PFSK-1 (cell line): ENCODE results near the gene ANKRD13D.

Experiments
- FOXP2 ChIP-seq: optimal IDR thresholded peaks from 2 replicates; pipeline ENCODE3; 2011; ENCODE audit warnings: borderline replicate concordance, control low read depth, inconsistent platforms; ENCODE audit not compliant: insufficient read depth; ENCODE audit errors: extremely low read length, extremely low read depth
- POLR2AphosphoS5 ChIP-seq: IDR thresholded peaks from 2 replicates; pipeline ENCODE4 v1.6.1; 2012; ENCODE audit warnings: low read depth, mild to moderate bottlenecking, control low read depth, low read length, moderate library complexity
- SIN3A ChIP-seq: IDR thresholded peaks from 2 replicates; pipeline ENCODE4 v1.6.1; 2012; ENCODE audit warnings: mild to moderate bottlenecking, low read length, moderate library complexity, borderline replicate concordance; ENCODE audit not compliant: insufficient read depth
- TAF1 ChIP-seq: IDR thresholded peaks from 2 replicates; pipeline ENCODE4 v1.6.1; 2012; ENCODE audit warnings: low read length, control low read depth, borderline replicate concordance; ENCODE audit not compliant: insufficient read depth
- TF ChIP-seq, protein P1 (sequence below), 2 experiments: IDR thresholded peaks; 2 replicates each; pipeline versions ENCODE4 v1.6.1 to v1.8.0; 2011 to 2012; ENCODE audit warnings: low read depth in 2 of 2, low read length in 2 of 2, control low read depth in 1 of 2, inconsistent platforms in 1 of 2, mild to moderate bottlenecking in 1 of 2, moderate library complexity in 1 of 2; ENCODE audit not compliant: insufficient read depth in 1 of 2

- TF ChIP-seq SIN3A, result no peak
- TF ChIP-seq TAF1, result no peak
- TF ChIP-seq POLR2AphosphoS5, result no peak
- TF ChIP-seq, protein P1, sequence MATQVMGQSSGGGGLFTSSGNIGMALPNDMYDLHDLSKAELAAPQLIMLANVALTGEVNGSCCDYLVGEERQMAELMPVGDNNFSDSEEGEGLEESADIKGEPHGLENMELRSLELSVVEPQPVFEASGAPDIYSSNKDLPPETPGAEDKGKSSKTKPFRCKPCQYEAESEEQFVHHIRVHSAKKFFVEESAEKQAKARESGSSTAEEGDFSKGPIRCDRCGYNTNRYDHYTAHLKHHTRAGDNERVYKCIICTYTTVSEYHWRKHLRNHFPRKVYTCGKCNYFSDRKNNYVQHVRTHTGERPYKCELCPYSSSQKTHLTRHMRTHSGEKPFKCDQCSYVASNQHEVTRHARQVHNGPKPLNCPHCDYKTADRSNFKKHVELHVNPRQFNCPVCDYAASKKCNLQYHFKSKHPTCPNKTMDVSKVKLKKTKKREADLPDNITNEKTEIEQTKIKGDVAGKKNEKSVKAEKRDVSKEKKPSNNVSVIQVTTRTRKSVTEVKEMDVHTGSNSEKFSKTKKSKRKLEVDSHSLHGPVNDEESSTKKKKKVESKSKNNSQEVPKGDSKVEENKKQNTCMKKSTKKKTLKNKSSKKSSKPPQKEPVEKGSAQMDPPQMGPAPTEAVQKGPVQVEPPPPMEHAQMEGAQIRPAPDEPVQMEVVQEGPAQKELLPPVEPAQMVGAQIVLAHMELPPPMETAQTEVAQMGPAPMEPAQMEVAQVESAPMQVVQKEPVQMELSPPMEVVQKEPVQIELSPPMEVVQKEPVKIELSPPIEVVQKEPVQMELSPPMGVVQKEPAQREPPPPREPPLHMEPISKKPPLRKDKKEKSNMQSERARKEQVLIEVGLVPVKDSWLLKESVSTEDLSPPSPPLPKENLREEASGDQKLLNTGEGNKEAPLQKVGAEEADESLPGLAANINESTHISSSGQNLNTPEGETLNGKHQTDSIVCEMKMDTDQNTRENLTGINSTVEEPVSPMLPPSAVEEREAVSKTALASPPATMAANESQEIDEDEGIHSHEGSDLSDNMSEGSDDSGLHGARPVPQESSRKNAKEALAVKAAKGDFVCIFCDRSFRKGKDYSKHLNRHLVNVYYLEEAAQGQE (IDR thresholded peaks at IDR 0.05; ENCODE audit: insufficient read depth in 1 of 2, low read depth in 2 of 2, low read length in 2 of 2), result no peak
- TF ChIP-seq FOXP2, result no peak
Observed at GRCh38 chr11:67278135-67278938, 10.8 kb upstream of the ANKRD13D start.
